Measurements from ENCODE around the gene TMED1.
"Not testable (repeated sequence)": the region's sequence is repeated elsewhere in the genome, so short reads cannot be mapped to it uniquely, and the experiment has no call there.

The TMED1 gene

DNA sequence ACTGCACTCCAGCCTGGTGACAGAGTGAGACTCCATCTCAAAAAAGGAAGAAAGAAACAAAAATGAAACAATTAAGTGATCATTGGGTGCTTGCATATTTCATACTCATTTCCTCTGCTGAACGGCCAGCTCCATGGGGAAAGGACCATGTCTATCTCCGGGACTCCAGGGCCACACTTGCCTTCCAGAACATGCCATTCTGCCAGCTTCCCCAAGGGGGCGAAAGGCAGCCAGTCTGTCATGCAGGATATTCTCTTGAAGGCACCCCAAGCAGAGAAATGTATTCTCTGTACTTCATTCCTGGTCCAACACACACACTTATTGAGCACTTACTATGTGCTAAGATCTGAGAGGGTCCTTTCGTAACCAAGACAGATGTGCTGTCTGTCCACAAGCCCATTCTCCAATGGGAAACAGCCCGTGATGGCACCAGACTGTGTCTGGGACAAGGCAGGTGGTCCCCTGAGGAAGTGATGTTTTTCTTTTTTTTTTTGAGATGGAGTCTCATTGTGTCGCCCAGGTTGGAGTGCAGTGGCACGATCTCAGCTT, 25.2 kb upstream of the TMED1 start:
- DNase-seq = no peak

DNA sequence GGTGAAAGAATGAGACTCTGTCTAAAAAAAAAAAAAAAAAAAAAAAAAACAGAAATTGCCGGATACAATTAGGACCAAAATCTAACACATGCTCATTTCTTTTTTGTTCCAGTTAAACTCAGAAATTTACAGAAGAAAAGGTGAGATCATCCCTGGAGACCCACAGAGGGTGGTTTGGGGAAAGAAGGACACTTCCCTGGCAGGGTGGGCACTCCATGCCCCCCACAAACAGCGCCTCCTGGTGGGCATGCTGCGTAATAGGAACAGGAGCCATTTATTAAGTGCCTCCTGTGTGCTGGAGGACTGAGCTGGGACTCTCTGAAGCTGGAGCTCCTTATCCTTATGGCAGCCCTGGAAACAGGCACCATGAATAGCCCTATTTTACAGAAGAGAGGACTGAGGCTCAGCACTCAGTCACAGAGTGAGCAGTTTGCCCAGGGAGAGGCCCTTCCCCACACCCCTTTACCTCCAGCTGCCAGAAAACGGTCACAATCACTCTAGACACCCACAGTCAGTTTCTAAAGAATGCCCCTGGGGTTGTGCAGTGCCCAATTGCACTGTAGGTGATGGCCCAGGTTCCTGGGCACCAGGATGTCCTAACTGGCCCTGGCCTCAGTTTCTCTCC, 22.3 kb upstream of the TMED1 start:
- no peak for DNase-seq

DNA sequence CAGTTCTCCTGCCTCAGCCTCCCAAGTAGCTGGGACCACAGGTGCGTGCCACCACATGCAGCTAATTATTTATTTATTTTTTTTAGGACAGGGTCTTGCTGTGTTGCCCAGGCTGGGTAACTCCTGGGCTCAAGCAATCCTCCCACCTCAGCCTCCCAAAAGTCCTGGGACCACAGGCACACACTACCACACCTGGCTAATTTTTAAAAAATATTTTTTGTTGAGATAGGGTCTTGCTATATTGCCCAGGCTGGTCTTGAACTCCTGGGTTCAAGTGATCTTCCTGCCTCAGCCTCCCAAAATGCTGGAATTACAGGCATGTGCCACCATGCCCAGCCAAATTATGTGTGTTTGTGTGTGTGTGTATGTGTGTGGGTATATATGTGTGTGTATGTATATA, 20.9 kb upstream of the TMED1 start:
- DNase-seq = not testable (repeated sequence)

- no peak for DNase-seq
Observed at GRCh38 chr19:10855879-10856522, 20.0 kb upstream of the TMED1 start.

DNA sequence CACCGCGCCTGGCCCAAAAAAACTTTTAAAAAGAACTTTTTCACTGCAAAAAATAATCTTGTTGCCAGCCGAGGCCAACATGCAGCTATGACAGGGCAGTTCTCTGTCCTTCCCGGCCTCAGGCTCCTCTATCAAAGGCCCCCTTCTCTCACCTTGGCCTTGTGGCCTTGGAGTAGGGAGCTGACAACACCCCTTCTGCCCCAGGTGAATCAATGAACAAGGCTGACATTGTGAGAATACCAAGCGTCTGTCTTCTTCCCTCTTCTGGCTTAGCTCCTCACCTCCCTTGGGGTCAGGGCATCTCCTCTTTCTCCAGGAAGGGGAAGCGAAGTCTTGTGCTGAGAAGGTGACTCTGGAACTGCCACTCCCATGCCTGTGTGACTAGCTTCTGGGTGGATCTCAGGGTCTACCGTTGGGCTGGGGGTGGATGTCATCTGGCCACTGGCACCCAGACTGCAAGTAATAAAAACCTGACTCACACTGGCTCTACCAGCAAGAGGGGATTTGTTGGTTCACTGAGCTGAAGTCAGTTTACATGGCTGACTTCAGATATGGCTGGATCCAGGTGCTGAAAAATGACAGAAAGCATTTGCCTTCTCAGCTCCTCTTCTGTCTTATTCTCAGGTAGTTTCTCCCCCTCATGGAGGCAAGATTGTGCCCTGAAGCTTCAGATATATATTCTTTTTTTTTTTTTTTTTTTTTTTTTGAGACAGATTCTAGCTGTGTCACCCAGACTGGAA, 18.5 kb upstream of the TMED1 start:
- DNase-seq = no peak

DNA sequence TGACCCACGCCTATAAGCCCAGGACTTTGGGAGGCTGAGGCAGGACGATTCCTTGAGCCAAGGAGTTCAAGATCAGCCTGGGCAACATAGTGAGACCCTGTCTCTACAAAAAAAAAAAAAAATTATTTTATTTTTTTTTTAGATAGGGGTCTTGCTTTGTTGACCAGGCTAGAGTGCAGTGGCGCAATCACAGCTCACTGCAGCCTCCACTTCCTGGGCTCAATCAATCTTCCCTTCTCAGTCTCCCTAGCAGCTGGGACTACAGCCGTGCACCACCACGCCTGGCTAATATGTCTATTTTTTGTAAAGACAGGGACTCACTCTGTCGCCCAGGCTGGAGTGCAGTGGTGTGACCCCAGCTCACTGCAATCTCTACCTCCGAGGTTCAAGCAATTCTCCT, 16.9 kb upstream of the TMED1 start:
- DNase-seq = no peak

DNA sequence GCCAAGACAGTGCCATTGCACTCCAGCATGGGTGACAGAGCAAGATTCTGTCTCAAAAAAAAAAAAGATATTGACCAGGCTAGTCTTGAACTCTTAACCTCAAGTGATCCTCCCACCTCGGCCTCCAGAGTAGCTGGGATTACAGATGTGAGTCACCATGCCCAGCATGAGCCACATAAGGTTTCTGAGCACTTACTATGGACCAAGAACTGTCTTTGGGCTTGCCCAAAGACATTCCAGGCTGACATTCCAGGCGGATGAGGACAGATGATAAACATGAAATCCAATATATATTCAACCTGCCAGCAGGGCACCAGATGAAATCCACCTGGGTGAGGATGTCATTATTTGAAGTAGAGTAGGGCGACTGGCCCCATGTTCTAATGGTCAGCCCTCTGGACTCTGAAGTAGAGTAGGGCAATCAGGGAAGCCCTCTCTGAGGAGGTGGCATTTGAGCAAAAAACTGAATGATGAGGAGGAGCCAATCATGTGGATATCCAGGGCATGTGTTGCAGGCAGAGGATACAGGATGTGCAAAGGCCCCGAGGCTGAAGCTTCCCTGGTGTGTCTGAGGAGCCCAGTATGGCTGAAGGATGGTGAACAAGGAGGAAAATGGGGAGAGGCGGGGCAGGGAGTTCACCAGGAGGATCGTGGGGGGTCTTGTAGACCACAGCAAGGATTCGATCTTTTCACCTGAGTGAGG, 16.2 kb upstream of the TMED1 start:
- no peak for DNase-seq

GRCh38 chr19:10850631-10851030, 14.6 kb upstream of the TMED1 start:
- no peak for DNase-seq

- no peak for DNase-seq
Observed at GRCh38 chr19:10848230-10848856, 12.3 kb upstream of the TMED1 start, which contains the start of gene C19orf38. Gene C19orf38, plus strand, starts transcription at chr19:10848415. Its CDS starts 94 bp downstream, at chr19:10848509.

DNA sequence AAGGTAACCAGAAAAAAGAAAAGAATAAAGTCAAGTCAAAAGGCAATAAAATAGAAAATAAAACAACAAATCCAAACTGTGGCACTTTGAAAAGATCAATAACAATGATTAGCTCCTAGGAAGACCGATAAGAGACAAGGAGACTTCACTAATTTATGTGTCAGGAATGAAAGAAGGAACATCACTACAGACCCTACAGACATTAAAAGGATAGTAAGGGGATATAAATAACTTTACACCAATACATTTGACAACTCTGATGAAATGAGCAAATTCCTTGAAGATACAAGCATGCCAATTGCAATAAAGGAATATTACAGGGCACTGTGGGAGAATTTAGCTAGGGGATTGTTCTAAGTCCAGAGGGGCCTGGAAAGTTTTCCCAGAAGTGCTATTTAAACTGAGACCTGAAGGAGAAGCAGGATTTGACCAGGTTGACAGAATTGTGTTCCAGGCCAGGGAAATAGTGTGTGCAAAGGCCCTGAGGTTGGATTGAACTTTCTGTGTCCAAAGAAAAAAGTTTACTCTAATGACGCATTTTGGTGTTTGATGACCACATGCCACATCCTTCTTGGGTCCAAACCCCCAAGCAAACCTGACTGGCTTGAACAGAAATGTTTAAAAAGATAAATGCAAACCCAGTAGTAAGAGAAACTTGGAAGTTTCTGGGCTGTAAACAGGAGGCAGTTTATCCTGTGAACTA, 10.6 kb upstream of the TMED1 start:
- DNase-seq = no peak

DNA sequence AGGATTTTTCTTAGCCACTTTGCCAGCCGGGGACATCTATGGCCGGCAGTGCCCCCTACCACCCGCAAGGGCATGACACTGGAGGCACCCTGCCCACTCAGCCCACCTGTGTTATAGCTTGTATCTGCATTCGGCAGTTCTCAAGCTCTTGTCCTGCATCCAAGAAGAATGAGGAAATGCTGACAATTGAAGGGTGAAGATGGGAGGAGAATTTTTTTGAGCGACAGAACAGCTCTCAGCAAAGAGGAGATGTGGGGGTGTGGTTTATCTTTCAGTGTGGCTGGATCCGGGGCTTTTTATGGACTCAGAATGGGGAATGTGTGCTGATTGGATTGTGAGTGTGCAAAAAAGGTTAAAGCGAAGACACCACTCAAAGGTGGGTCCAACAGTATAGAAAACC, 6.8 kb upstream of the TMED1 start:
- DNase-seq = no peak

DNA sequence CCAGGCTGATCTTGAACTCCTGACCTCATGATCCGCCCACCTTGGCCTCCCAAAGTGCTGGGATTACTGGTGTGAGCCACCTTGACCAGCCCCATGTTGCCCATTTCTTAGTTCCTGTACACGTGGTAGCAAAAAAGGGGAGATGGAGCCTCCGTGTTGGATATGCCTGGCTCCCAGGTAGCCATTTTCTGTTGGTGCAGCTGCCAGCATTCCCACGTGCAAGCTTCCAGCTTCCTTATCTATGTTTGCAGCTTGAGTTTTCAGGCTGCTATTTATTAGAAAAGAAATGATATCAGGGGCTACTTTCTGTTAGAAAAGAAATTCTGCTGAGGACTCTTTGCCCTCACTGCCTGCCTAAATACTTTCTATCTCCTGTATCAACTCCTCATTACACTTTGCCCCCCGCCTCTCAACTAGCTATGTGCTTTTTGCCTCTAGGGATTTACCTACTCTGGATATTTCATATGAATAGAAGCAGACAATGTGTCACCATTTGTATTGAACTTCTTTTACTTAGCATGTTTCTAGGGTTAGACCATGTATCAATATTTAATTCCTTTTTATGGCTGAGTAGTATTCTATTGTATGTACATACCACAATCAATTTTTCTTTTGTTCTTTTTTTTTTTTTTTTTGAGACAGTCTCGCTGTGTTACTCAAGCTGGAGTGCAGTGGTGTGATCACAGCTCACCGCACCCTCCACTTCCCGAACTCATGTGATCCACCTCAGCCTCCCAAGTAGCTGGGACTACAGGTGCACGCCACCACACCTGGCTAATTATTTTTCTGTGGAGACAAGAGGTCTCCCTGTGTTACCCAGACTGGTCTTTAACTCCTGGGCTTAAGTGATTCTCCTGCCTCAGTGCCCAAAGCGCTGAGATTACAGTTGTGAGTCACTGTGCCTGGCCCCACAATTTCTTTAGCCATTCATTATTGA, 3.4 kb upstream of the TMED1 start:
- no peak for DNase-seq

DNA sequence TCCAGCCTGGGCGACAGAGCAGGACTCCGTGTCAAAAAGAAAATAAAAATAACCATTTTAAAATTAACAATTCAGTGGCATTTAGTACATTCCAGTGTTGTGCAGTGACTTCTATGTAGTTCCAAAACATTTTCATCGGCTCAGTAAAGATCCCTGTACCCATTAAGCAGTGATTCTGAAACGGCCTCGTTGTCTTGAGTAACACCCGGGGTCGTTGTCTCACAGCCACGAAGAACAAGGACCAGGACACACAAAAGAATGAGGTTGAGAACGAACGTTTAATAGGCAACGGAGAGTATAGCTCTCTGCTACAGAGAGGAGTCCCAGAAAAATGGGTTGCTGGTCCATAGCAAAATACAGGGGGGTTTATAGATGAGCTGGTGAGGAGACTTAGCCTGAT, 2.4 kb upstream of the TMED1 start:
- DNase-seq = no peak

- DNase-seq = not testable (repeated sequence)
Observed at GRCh38 chr19:10837649-10838048, 1.6 kb upstream of the TMED1 start.

GRCh38 chr19:10836479-10837330, 693 bp upstream of the TMED1 start:
- DNase-seq = peak; percentile 75

DNA sequence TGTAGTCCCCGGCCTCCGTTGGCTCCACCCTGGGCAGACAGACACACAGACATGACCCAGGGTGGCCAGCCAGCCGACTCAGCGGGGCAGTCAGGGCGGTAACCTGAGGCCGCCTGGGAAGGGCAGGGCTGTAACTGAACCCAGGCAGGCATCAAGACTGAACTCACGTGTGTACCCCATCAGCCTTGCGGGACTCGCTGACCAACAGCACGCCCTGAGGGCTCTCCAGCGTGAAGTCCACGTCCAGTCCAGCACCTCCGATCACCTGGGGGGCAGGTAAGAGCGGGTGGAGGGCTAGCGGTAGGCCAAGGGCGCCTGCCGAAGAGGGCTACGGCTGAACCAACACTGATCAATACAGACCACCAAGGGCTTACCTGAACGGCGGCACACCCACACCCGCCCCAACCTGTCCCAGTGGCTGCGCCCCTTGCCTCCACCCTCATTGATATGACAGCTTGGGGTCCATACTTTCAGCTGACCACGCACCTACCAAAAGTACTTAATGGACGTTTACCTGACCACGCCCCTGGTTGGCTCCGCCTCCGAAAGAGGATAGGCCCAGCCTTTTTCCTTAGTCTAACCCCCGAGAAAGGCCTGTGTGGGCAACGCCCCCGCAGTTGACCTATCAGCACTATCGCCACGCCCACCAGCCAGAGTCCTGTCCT, 791 bp downstream of the TMED1 start:
- DNase-seq = no peak

GRCh38 chr19:10832939-10833296, 3.1 kb downstream of the TMED1 start:
- no peak for DNase-seq

DNA sequence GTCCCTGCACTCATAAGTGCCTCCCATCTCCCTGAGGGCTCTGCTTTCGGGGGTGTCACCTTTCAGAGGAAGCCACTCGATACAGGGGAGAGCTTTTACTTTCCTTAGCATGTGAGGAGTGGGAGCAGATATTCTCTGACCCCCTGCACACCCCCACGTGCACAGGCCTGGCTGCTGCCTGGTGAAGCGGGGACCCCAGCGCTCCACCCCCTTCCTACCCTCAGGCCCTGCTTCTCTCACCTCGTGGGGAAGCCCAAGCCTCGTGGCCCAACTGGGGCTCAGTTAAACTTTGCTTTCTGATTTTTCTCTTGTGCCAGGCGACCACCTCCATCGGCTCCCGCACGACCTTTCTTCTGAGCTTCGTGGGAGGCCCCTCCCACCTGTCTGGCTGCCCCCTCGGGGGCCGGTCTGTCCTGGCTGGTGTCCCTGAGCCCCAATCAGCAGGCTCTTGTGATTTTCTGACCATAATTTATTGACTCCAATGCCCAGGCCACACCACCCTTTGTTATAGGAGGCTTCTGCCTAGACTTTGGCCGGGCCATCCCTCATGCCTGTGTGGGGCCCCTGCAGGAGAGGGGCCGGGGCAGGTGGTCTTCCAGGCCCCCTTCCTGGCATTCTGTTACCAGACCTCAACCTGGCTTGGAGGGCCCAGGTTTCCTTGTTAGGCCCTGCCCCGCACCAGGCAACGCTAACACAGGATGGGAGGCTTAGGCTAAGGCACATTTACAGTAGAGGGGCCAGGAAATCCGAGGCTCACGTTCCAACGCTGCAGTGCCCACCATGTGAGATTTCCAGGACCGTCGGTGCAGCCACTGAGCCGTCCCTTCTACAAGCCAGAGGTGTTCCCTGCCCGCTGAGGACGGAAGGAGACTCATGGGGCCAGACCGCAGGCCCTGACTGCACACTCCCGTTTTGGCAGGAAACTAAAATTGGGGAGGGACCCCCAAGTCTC, 3.7 kb downstream of the TMED1 start:
- no peak for DNase-seq
